HG02678 (cell line): ENCODE data around the gene ARID3B.
A peak's percentile ranks its signal among the peaks of the same experiment; 100 is the strongest.
"Not testable (repeated sequence)": the region's sequence is repeated elsewhere in the genome, so short reads cannot be mapped to it uniquely, and the experiment has no call there.

Source experiments
- ATAC-seq: cut with Tn5 transposase; IDR thresholded peaks from one replicate; pipeline ENCODE4 v1.9.1; 2021; ENCODE audit warnings: mild to moderate bottlenecking, moderate library complexity; ENCODE audit not compliant: unreplicated experiment

ARID3B gene

DNA sequence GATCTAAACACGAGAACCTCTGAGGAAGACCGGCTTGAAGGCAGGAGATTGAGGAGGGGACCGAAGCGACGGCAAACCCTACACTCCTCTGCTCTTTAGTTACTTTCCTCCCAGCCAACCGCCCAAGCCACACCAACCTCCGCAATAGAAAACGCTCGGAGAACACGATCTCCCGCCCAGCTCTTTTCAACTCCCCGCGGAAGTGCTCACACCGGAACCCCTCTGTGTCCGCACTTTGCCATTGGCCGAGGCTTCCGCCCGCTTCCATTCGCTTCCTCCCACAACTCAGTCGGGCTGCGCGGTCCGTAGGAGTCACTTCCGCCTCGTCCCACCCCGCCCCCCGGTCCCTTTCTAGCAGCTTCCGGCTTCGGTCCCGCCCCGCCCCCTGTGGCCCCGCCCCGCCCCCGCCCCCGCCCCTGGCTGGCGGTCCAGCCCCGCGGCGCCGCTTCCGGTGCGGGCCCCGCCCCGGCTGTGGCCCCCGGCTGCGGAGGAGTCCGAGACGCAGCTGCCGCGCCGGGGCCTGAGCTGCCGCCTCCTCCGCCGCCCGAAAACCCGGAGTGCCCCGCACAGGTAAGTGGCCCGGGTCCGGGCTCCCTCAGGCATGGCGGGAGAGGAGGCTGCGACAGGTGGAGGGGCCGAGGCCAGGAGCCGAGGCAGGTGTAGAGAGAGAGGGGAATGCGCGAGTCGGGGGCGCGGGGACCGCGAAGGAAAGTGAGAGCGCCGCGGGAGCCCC lies at the start of gene ARID3B:
Gene ARID3B, plus strand, starts transcription at position 460 of the 733 bp plus-strand sequence. CDS start 2,717 bp downstream, outside the sequence.
- peak; percentile 80 for ATAC-seq

GRCh38 chr15:74496648-74497047 lies 44.4 kb upstream of the ARID3B start:
- ATAC-seq: no peak

DNA sequence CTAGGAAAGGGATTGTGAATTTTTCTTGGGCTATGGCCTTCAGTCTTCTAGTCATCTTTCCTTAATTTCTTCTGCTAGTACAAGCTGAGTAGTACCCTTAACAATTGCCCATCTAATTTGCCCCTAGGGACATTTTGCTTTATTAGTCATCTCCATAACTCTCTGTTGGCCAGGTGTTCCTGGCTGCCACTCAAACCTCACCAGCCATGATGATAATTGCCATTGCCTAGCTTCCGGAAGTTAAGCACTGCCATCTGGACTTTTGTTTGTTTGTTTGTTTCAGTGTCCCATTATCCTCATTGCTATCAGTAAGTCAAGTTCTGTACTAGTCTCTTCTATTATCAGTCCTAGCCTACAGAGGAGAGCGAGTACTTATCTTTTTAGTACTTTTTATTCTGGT lies 43.4 kb upstream of the ARID3B start:
- ATAC-seq: no peak

- no peak for ATAC-seq
Observed at GRCh38 chr15:74499366-74499765, 41.7 kb upstream of the ARID3B start.

GRCh38 chr15:74500401-74500800 lies 40.6 kb upstream of the ARID3B start:
- ATAC-seq: no peak

DNA sequence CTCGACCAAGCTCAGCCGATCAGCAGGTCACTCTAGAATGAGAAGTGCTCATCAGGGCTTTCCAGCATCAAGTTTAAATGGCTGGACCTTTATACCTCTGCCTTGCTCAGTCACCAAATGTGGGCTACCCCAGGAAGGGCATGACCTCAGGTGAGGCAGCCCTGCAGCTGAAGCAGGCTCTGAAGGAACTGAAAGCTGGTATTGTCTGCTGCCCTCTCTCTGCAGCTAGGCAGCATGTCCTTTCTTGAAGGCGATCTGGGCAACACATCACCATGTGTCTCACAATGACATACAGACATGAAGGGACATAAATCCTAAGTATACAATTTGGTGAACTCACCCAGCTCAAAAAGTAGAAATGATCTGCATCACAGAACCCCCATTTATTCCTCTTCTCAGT lies 38.7 kb upstream of the ARID3B start:
- ATAC-seq: no peak

- ATAC-seq: no peak
Observed at GRCh38 chr15:74504418-74504817, 36.6 kb upstream of the ARID3B start.

DNA sequence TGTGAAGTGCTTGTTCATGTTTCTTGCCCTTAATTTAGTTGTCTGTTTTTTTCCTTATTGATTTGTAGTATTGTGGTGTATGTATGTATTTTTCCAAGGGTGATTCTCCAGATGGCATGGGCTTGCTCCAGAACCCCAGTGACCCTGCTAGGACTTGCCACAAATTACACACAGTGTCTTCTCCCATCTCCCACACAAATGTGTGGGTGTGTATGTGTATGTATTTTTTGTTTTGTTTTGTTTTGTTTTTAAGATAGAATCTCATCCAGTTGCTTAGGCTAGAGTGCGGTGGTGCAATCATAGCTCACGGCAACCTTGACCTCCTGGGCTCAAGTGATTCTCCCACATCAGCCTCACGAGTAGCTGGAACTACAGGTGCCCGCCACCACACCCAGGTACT lies 36.2 kb upstream of the ARID3B start:
- ATAC-seq: no peak

DNA sequence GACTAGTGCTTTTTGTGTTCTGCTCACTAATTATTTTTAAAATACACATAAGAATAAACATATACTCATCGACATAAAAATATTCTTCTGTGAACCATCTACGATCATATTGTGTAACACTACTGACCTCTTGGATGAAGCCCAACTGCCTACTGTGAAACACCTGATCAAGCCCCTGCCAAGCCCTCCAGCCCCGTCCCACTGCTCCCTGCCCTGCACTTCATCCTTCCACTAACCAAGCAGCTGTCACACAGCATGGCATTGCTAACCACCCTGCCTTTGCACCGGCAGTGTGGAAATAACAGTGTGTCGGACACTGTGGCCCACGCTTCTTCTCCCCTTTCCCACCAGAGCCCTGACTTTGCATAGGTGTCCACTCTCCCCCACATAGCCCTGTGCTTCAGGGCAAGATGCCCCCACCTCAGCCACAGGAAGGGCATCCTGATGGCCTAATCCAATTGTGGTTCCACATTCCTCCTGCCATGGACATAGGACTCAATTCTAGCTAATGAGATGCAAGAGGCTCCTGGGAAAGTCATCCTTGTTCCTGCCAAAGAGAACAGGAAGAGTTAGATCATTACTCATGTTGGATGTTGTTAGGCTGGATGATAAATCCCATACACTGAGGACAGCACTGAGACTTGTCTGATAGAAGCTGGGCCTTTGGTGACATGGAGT lies 35.0 kb upstream of the ARID3B start:
- no peak for ATAC-seq

DNA sequence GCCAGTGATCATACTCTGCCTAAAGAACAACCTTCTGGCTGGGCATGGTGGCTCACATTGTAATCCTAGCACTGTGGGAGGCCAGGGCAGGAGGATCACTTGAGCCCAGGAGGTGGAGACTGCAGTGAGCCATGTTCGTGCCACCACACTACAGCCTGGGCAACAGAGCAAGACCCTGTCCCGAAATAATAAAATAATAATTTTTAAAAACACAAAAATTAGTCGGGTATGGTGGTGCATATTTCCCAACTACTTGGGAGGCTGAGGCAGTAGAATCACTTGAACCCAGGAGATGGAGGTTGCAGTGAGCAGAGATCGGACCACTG lies 34.5 kb upstream of the ARID3B start:
- no peak for ATAC-seq

DNA sequence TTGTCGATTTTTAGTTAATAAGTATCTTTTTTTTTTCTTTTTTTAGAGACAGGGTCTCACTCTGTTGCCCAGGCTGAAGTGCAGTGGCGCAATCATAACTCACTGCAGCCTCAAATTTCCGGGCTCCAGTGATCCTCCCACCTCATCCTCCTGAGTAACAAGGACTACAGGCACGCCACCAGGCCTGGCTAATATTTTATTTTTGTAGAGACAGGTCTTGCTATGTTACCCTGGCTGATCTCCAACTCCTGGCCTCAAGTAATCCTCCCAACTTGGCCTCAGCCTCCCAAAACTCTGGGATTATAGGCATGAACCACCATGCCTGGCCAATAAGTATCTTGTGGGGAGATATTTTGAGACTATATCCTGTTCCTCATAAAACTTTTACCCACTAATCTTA lies 29.4 kb upstream of the ARID3B start:
- ATAC-seq: peak; percentile 53

- ATAC-seq: not testable (repeated sequence)
Observed at GRCh38 chr15:74514059-74514458, 27.0 kb upstream of the ARID3B start.

GRCh38 chr15:74517096-74517495 lies 23.9 kb upstream of the ARID3B start:
- ATAC-seq: no peak

DNA sequence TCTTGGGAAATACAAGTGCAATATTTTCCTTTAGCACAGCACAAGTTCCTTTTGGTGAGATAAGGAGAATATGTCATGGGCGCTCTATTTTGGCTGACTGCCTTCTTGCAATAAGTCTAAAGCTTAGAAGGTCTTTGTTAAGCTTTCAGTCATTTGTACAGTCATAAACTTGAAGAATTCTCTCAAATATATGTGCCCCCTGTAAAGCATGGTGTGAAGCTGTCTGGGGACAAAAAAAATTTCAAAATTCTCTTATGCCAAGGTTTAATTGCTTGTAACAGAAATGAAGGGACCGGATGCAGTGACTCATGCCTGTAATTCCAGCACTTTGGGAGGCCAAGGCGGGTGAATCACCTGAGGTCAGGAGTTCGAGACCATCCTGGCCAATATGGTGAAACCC lies 21.7 kb upstream of the ARID3B start:
- ATAC-seq: no peak

- no peak for ATAC-seq
Observed at GRCh38 chr15:74520407-74520806, 20.6 kb upstream of the ARID3B start.

DNA sequence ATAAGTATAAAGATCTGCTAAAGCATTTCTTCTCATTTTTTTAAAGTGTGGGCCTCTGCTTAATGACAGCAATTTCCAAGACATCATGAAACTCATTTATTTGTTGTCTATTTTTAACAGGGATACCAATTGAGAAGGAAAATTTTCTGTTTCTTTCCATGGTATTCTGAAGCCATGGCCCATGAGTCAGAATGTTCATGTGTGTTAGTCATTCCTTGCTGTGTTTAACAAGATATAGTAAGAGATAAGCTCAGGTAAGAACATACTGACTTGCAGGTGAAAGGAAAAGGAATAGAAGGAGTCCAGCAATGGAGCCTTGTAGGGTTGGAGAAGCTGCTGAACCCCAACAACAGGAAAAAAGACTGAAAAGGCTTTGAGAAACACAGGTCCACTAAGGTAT lies 17.0 kb upstream of the ARID3B start:
- no peak for ATAC-seq

GRCh38 chr15:74525309-74525708 lies 15.7 kb upstream of the ARID3B start:
- no peak for ATAC-seq

DNA sequence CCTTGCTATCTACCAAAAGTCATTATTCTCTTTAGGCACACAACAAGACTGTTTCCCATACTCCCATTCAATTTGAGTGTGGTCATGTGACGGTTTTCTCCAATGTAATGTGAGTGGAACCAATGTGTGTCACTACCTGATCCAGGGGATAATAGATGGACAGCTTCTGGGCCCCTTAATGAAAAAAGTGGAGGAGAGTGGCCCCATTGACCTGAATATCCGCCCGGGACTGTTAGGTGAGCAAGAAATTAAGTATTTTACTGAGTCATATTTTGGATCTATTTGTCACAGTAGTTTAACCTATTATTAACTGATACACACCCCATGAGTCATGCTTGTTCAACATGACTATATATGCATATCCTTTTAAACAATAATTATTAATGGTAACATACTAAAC lies 15.1 kb upstream of the ARID3B start:
- ATAC-seq: no peak

DNA sequence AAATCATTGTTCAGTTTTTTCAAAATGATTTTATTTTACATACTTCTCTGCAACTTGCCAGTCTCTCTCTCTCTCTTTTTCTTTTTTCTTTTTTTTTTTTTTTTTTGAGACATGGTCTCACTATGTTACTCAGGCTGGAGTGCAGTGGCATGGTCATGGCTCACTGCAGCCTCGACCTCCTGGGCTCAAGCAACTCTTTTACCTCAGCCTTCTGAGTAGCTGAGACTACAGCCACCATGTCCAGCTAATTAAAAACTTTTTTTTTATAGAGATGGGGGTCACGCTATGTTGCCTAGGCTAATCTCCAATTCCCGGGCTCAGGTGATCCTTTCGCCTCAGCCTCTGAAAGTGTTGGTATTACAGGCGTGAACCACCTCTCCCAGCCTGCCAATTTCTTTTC lies 12.1 kb upstream of the ARID3B start:
- no peak for ATAC-seq

- no peak for ATAC-seq
Observed at GRCh38 chr15:74529921-74530320, 11.1 kb upstream of the ARID3B start.

DNA sequence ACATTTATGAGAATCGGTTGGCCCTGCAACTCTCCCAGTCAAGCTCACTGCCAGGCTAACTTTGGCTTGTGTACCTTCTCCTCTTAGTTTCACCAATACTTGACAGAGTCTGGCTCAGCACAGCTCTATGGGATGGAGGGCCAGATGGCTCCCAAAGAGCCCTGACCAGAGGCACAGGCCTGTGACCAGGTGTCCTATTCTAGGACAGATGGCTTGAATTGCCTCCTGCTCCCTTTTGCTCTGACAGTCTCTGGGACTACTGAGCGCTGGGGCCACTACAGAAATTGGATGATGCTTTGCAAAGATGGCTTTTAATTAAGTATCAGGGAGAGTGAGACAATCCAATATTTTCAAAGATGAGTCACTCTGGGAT lies 10.3 kb upstream of the ARID3B start:
- ATAC-seq: no peak

GRCh38 chr15:74531144-74531811 lies 9.7 kb upstream of the ARID3B start:
- ATAC-seq: no peak
